NCI-H345 (cell line): Measurements from ENCODE around the gene VPS13D.
"Not testable (repeated sequence)": the region's sequence is repeated elsewhere in the genome, so short reads cannot be mapped to it uniquely, and the experiment has no call there.

Experiments used
- DNase-seq: peaks from one replicate; lab custom pipeline; 2025; lab: John Stamatoyannopoulos, UW

Gene VPS13D

DNA sequence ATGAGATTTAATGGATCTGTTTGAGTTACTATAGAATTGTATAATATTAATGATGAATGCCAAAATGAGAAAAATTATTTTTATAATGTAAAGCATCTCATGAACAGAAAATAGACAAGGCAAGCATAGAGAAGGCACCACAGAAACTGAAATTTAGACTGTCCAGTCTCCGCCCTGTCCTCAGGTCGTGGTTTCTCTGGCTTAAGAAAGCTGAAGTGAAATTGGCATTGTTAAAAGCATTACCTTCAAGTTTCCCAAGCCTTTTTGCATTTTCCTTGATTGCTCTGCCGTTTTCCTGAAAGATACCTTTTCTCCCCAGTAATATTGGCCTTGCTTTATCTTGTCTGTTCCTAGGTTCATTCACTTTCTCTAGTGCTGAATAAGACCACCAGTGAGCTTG is 58.0 kb downstream of the VPS13D start:
- DNase-seq, result no peak

DNA sequence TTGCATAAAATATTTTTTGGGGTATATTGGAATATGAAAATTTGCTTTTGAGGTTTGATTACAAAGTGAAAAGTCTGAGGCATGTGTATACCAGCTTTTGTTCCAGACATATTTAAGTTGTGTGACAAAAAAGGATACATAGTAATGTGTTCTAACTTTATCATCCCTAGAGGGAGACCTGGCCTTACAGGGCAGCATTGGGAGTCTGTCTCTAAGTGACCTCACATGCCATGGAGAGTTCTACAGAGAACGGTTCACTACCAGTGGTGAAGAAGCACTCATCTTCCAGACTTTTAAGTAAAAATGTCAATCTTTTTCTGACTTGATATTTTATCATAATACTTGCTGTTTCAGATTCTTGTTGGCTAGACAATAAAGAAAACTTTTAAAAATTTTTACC is 61.0 kb downstream of the VPS13D start:
- DNase-seq, result no peak

DNA sequence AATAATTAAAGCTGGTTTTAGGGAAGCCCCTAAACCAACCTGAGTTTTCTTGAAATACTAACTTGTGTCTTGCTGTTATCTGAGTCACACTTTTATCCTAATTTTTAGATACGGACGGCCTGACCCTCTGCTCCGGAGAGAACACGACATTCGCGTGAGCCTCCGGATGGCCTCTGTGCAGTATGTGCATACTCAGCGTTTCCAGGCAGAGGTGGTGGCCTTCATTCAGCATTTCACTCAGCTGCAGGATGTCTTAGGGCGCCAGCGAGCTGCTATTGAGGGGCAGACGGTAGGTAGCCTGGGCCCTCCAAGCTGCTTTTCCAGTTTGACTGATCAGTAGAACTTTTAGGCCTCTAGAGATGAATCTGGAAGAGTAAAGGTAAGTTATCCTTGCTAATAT is 63.6 kb downstream of the VPS13D start:
- no peak for DNase-seq

DNA sequence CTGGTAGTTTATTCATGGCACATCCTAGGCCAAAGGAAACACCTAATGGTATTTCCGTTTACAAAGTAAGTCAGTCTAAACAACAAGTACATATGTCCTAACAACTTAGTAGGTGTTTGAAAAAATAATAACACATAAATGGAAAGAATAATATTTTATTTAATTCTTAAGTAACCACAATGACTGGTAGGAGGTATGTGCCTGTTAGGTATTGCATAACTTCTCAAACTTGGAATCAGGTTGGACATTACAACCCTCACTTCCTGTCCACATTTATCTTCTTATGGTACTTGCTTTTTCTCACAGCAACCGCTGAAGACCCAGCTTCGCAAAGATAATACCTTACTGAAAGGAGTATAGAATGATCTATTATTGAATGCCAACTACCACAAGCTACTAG is 64.2 kb downstream of the VPS13D start:
- no peak for DNase-seq

DNA sequence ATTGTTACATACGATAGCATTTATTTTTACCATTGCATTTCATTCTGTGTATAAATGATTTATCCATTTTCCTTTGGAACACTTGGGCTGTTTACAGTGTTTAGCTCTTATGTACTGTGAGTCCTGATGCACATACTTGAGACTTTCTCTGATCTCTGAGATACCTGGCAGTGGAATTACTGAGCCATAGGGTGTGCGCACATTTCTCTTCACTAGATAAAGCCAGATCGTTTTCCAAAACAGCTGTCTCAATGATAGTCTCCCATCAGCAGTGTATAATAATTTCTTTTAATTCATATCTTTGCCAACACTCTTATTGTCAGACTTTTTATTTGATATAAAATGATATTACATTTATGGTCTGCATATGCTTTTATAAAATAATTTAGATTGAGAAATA is 66.2 kb downstream of the VPS13D start:
- DNase-seq, result no peak

DNA sequence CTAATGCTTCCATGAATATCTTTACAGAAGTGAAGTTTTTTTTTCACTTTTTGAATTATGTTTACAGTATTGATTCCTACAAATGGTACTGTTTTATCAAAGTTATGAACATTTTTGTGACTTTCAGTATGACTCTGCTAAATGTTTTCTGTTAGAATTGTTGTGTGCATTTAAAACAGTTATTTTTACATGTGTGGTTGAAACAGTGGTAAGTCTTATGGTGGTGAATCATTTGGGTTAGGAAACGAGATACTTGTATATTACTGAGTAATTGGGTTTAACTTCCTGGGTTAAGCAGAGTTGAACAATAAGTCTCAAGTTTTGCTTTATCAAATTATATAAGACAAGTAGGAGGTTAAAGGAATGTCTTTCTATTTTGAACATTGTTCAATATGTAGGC is 66.8 kb downstream of the VPS13D start:
- DNase-seq, result no peak

DNA sequence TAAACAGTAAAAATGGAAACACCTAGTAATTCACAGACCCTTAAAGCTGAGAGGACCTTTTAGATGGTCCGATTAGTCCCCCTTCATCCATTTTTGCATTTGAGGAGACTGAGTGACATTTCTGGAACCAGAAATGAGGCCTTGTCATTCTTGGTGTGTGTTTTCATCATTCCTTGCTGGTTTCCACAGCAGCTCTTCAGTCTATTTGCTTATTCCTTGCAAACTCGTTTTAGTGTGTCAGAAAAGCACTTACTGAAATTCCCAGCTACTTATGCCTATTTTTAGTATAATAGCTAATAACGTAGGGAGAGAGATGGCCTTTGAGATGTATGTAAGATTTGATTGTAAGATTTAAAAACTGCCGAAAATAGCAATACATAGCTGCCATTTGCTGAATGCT is 70.9 kb downstream of the VPS13D start:
- no peak for DNase-seq

DNA sequence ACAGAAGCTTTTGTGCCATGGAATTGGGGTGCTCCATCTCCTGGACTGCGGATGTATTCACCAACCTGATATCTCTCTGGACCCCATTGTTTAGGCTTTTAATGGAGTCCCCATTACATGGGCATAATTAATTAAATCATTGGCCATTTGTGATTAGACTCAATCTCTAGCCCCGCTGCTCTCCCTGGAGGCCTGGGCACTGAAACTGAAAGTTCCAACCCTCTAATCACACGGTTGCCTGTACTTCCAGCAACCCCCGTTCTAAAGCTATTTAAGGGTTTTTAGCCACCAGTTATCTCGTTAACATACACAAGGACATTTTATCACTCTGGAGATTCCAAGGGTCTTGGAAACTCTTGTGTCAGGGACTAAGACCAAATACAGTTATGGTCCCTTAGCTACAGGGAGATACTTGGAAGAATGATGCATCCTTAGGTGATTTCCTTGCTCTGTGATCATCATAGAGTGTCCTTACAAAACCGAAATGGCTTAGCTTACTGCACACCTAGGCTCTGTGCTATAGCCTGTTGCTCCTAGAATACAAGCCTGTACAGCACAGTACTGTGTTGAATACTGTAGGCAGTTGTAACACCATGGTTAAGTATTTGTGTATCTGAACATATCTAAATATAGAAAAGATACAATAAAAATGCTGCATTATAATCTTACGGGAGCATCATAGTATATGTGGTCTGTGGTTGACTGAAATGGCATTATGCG is 71.8 kb downstream of the VPS13D start:
- no peak for DNase-seq

DNA sequence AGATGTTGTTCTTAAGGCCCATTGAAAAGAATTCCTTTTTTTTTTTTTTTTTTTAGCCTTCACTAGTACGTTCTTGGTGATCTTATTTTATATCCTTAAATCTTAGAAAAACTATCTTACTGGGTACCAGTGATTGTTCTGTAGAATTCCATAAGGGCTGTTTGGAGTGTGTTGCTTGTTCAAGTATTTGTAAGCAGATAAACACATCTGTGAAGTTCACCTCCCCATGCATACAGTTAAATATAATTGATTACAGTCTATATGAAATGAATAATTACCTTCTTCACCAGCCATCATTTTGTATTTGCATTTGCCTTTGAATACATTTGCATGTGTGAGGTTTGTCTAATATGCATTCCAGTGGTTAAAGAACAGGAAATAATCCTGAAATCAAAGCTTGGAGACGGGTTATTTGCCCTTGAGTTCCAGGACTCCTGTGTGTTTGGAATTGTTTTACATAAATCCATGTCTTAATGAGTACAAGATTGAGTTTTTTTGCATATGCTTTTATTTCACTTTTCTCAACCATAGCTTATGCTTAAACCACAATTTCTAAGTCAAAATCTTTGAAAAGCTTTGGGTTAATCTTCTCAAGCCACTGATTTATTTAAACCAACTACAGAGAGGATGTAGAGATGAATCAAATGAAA is 73.1 kb downstream of the VPS13D start:
- DNase-seq, result no peak

DNA sequence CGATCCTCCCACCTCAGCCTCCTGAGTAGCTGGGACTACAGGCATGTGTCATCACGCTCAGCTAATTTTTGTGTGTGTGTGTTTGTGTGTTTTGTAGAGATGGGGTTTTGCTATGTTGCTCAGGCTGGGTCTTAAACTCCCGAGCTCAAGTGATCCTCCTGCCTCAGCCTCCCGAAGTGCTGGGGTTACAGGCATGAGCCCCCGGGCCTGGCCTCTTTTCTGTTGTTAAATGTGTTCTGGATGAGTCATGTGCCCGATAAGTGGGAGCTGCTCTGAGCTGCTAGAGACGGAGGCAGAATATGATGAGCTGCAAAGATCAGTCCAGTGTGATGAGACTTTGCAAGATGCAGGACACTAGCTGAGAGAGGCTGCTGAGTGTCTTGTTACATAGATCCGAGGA is 75.5 kb downstream of the VPS13D start:
- no peak for DNase-seq

DNA sequence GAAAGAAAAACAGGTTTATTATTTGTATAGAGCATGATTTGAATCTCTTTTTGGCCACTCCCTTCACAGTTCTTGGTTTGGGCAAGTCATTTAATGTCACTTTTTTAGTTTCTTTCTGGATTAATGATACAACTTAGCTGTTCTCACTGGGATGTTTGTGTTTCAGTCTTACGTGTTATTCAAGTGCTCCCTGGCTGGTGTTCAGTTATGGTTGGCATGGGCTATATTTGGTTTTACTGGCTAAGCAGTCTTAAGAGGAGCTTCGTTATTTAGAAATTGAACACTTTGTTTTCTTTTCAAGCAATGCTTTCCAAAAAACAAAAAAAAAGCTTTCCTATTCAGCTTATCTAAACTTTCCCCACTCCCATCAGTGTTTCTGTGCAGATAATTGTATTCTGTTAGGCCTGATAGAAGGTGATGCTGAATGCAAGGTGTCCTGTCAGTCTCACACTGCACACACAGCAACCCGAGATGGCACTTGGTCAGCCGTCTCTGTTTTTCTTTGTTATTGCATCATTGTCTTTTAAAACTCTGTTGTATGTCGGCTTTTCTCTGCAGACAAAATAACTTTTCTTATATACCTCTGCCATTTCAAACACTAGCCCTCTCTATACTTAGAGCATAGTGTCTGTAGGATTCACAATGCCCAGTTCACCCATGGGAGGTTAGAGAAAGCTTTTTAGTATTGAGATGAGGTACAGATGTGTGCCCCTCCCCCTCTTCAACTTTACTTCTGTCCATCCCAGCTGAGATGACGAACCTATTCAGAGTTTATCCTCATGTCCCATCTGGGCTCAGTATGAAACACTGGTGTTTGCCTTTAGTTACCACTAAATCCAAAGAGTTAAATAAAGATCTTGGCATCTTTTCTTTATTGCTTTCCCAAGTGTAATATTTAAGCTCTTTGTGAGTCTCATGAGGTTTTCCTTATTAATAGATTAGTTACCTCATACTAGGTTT is 80.2 kb downstream of the VPS13D start:
- DNase-seq, result no peak

DNA sequence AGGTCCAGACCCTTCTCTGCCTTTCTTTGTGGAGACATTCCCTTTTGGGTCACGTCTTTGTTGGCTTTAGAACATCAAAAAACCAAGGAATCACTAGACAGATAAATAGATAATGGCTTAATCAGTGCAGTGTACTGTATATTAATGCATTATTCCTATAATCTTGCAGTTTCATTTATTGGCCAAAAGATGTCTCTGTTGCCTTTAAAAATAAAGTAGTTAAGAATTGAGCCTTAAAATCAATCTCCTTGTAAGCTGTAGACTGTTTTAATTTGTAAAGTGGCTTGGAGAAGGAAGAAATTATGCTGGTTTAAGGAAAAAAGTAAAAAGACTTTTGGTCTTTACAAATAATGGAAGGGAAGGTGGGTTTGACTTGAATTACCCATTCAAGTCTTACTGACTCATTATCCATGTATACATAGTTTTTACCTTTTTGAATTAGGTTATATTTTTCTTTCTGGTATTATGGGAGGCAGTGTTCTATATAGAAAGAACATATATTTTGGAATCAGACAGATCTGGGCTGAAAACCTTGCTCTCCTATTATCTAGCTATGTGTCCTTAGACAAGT is 84.6 kb downstream of the VPS13D start:
- no peak for DNase-seq

DNA sequence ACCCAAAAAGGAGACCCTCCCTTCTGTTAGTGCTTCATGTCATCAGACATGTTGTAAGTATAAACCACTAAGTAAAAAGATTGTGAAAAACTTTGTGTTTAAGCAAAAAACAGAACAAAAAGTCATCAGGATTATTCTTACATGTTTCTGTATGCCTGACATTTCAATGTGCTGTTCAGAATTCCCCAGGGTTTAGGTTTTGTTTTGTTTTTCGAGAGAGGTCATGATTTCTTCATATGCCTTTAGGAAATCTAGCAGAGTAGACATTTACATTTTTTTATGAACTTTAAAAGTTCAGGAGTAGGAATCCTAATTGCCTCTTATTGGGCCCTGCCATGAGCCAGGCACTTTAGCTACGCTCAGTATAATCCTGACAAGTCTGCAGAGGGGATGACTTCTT is 85.3 kb downstream of the VPS13D start:
- no peak for DNase-seq

DNA sequence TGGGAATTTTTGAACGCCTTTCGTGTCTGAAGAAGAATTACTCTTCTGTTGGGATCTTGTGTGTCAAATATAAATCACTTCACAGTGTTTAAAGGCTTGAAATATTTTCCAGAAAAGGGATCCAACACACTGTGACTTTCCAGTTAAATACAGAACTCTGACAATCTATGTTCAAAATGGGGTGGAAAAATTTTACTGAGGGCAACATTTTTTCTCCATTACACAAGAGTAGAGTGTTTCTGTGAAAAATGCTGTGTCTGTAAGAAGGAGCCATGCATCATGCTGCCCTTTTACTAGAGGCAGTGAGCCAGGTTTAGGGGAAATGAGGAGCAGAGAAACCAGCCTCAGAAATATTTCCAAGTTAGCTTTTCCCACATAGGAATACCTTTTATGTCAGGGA is 86.5 kb downstream of the VPS13D start:
- DNase-seq, result no peak

DNA sequence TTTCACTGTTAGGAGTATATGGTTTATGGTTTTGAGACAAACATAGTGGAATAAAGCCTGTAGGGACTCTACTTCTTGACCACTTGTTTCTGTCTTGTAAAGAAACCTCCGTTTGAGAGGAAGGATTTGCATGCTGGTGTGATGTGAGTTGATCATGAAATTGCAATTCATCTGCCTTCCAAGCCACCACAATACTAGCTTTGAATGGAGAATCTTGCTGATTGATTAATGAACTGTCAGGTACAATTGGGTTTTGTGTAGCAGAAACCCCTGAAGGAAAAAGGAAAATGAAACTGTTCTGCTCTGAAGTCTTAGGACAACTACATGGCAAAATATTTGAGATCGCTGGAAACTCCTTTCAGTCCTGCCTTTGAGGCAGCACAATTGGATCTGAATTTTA is 90.7 kb downstream of the VPS13D start:
- no peak for DNase-seq

DNA sequence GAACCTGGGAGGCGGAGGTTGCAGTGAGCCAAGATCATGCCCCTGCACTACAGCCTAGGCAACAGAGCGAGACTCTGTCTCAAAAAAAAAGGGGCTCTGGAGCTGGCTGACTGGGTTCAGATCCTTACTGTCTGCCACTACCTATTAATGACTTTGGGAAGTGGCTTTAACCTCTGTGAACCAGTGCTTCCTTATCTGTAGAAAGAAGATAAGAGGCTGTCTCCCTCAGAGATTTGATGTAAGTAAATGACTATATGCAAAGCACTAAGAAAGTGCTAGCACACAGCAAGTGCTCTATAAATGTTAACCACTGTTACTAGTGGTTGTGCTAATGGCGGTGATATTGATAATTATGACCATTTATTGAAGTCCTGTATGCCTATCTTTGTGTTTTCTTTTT is 94.6 kb downstream of the VPS13D start:
- DNase-seq, result no peak

DNA sequence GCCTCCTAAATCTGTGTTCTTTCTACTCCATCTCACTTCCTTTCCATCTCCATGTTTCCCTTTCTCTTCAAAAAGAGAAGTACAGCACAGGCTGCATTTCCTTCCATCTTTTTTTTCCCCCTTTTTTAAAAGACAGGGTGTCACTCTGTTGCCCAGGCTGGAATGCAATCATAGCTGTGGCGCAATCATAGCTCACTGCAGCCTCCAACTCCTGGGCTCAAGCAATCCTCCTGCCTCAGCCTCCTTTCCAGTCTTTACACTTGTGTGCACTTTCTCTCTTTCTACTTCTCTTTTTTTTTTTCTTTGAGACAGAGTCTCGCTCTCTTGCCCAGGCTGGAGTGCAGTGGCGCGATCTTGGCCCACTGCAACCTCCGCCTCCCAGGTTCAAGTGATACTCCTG is 95.1 kb downstream of the VPS13D start:
- DNase-seq, result not testable (repeated sequence)

DNA sequence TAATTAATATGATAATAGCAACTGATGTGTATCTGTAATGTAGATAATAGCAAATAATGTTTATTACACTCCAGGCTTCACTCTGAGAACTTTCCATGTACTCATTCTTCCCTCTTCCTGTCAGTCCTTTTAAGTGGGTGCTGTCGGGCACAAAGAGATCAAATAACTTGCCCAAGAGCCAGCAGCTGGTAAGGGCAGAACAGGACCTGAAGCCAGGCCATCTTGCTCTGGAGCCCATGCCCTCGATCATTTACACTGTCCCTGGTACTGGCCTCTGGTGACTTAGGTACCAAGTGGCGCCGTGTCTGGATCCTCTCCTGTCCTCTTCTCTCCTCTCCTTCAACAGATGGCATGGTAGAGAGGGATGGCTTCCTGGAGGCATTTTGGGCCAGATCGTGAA is 97.2 kb downstream of the VPS13D start:
- DNase-seq, result no peak

DNA sequence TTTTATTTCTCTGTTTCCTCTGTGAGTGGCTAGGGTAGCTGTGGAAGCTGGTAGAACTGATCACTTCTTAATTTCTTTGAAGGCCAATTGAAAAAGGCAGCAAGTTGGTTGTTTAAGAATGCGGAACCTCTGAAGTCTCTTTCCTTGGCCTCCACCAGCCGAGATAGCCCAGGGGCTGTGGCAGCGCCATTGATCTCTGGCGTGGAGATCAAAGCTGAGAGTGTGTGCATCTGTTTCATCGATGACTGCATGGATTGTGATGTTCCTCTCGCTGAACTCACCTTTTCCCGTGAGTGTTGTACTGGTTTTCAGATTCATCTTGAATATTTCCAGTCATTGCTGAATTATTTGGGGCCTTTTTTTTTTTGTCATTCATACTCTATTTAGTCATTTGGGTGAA is 97.7 kb downstream of the VPS13D start:
- DNase-seq, result no peak

DNA sequence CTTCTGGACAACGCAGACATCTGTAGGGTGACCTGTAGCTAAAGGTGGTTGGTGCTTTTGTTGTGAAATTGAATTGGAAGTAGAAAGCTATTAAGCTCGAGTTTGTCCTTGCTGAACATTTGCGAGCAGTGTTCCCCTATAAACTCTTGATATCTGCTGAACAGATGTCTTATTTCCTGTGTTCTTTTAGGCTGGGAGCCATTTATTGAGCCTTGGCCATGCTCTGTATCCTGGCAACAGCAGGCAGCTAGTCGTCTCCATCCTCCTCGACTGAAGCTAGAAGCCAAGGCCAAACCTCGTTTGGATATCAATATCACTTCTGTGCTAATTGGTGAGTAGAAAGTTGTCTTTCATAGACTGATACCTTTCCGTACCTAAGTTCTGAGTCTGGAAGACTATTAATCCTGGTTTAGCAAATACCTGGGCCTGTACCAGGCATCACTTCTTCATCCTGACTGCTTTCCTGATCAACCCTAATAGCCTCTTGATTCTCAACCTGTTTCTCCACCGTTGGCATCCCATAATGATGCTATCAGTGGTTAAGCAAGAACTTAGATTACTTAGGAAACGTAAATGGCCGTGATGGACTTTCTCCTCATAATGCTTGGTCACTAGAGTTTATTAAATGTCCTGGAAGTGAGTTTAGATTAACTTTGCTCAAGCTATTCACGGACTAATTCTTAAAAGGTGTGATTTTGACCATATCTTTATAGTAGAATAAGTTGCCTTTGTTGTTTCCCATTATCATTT is 103.4 kb downstream of the VPS13D start:
- no peak for DNase-seq

DNA sequence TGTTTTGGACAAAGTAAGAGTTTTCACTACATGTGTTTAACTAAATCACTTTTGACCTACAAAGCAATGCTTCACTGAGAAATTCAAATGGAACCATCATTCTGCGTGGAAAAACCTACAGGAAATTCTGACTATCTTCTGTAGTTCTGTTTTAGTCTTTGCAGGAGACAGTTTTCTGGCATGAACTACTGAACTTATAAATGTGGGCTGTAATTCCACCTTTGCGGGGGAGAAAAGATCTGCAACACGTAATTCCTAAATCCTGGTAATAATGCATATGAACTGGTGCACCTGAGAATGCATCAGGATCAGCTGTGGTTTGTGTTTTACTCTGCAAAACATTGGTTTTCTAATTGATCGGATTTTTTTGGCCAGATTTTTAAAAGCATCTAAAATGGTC is 106.0 kb downstream of the VPS13D start:
- no peak for DNase-seq

DNA sequence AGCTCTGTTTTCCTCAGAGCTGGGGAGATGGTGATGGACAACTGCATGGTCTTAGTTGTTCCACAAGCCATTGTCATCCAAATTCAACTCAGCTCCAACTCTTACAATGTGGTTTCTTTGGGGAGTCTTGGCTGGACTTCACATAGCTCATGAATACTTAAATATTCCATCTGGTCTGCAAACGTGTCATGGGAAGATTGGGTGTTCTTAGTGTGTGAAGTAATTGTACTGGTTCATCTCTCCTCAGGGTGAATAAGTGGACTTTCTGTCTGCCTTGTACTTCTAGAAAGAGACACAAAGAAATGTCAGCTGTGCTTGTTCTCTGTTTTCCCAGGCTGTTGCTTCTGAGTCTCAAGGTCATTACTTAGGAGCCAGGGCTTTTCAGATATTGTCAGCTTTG is 106.6 kb downstream of the VPS13D start:
- no peak for DNase-seq
